ENCODE results near the gene SLC38A10. TPM values are rescaled to one million over a fixed set of nuclear protein-coding genes. Genes with fewer than 3 reads are reported as not detected.

Gene SLC38A10
- total RNA-seq, 1 donor from 2014 or later, result 261 TPM

- intact Hi-C loops (cut with DNase I), result no loop called here
- no peak for TF ChIP-seq CTCF (IDR thresholded peaks at IDR 0.05)
- H3K27me3 ChIP-seq, result no peaks in the 10 kb centered on the region
- no peaks in the 10 kb centered on the region for H3K9me3 ChIP-seq
- H3K36me3 ChIP-seq, result no peaks in the 10 kb centered on the region
- peaks cover 0 to 8% of the 10 kb centered on the region in 2 donors for H3K4me1 ChIP-seq
- no peak for DNase-seq (ENCODE audit: low spot score in 2 of 2)
- no peak overlapping the region for H3K27ac ChIP-seq
- no peak overlapping the region for H3K4me3 ChIP-seq
These were observed 10.0 kb upstream of the SLC38A10 start for GRCh38 chr17:81305051-81305630.

GRCh38 chr17:81304196-81305015 is 9.3 kb upstream of the SLC38A10 start:
- Histone ChIP-seq H3K4me3 (no peak overlapping the region), H3K27me3 (no peaks in the 10 kb centered on the region), H3K27ac (no peak overlapping the region), H3K9me3 (no peaks in the 10 kb centered on the region), H3K36me3 (no peaks in the 10 kb centered on the region), H3K4me1 (peaks cover 0 to 1% of the 10 kb centered on the region in 2 donors)
- no peak for TF ChIP-seq CTCF (IDR thresholded peaks at IDR 0.05)
- no peak for DNase-seq (ENCODE audit: low spot score in 2 of 2)
- intact Hi-C loops (cut with DNase I), result no loop called here

- H3K4me3 ChIP-seq, result no peak overlapping the region
- intact Hi-C loops (cut with DNase I), result no loop called here
- H3K27ac ChIP-seq, result no peak overlapping the region
- no peaks in the 10 kb centered on the region for H3K27me3 ChIP-seq
- TF ChIP-seq CTCF (IDR thresholded peaks at IDR 0.05), result no peak
- no peaks in the 10 kb centered on the region for H3K36me3 ChIP-seq
- DNase-seq (ENCODE audit: low spot score in 2 of 2), result no peak
- H3K4me1 ChIP-seq, result no peaks in the 10 kb centered on the region
- no peaks in the 10 kb centered on the region for H3K9me3 ChIP-seq
These were observed 8.3 kb upstream of the SLC38A10 start for GRCh38 chr17:81303385-81303784.

- Histone ChIP-seq H3K4me1 (no peaks in the 10 kb centered on the region), H3K27me3 (no peaks in the 10 kb centered on the region), H3K9me3 (no peaks in the 10 kb centered on the region), H3K4me3 (no peak overlapping the region), H3K36me3 (no peaks in the 10 kb centered on the region), H3K27ac (no peak overlapping the region)
- intact Hi-C loops (cut with DNase I), result no loop called here
- TF ChIP-seq CTCF (IDR thresholded peaks at IDR 0.05), result no peak
- DNase-seq (ENCODE audit: low spot score in 2 of 2), result no peak
These were observed 7.8 kb upstream of the SLC38A10 start for GRCh38 chr17:81302861-81303333.

GRCh38 chr17:81302324-81302723 is 7.2 kb upstream of the SLC38A10 start:
- Histone ChIP-seq H3K36me3 (no peaks in the 10 kb centered on the region), H3K4me3 (no peak overlapping the region), H3K4me1 (no peaks in the 10 kb centered on the region), H3K9me3 (no peaks in the 10 kb centered on the region), H3K27ac (no peak overlapping the region), H3K27me3 (no peaks in the 10 kb centered on the region)
- no peak for DNase-seq (ENCODE audit: low spot score in 2 of 2)
- TF ChIP-seq CTCF (IDR thresholded peaks at IDR 0.05), result no peak
- intact Hi-C loops (cut with DNase I), result no loop called here

All from ascending aorta (tissue), 2 donors.